Measurements from ENCODE around the gene CALR. TPM values are rescaled to one million over a fixed set of nuclear protein-coding genes. Genes with fewer than 3 reads are reported as not detected.

The CALR gene
- total RNA-seq, 3 donors from 2014 or later (not counting 1 experiment from before 2014, with no cell fraction given): 588 to 813 (median 763) TPM

DNA sequence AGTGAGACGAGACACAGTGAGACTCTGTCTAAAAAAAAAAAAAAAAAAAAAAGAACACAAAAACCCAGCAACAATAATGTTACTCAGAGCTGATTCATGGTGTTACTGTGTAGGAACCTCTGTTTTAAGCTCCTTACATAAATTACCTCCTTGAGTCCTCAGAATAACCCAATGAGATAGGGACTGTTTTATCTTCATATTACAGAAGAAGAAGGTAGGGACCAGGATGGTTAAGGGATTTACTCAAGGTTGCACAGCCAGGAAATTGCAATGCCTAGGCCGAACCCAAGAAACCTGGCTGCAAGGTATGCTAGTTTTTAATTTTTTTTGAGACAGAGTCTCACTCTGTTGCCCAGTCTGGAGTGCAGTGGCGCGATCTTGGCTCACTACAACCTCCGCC, 29.5 kb downstream of the CALR start:
- Histone ChIP-seq H3K27ac (ENCODE audit: low read length) (no peak overlapping the region), H3K4me3 (ENCODE audit: low read length) (no peak overlapping the region), H3K27me3 (ENCODE audit: control insufficient read depth, insufficient read depth, low read length) (no peaks in the 10 kb centered on the region), H3K4me1 (ENCODE audit: control insufficient read depth, insufficient read depth, low read length) (peaks cover 11% of the 10 kb centered on the region), H3K9me3 (ENCODE audit: control insufficient read depth, insufficient read depth, low read length) (no peaks in the 10 kb centered on the region), H3K36me3 (ENCODE audit: control insufficient read depth, insufficient read depth, low read length) (no peaks in the 10 kb centered on the region)
- ATAC-seq (no peak), DNase-seq (no peak)
- Mint-ChIP-seq H3K36me3 (no peaks in the 10 kb centered on the region), H3K4me1 (peaks cover 5 to 12% of the 10 kb centered on the region in 2 donors), H3K9me3 (no peaks in the 10 kb centered on the region), H3K27ac (no peak overlapping the region), H3K27me3 (ENCODE audit: low read depth in 2 of 2) (no peaks in the 10 kb centered on the region), H3K4me3 (no peak overlapping the region)
- intact Hi-C loops (cut with micrococcal nuclease): no loop called here
- TF ChIP-seq, protein P1, sequence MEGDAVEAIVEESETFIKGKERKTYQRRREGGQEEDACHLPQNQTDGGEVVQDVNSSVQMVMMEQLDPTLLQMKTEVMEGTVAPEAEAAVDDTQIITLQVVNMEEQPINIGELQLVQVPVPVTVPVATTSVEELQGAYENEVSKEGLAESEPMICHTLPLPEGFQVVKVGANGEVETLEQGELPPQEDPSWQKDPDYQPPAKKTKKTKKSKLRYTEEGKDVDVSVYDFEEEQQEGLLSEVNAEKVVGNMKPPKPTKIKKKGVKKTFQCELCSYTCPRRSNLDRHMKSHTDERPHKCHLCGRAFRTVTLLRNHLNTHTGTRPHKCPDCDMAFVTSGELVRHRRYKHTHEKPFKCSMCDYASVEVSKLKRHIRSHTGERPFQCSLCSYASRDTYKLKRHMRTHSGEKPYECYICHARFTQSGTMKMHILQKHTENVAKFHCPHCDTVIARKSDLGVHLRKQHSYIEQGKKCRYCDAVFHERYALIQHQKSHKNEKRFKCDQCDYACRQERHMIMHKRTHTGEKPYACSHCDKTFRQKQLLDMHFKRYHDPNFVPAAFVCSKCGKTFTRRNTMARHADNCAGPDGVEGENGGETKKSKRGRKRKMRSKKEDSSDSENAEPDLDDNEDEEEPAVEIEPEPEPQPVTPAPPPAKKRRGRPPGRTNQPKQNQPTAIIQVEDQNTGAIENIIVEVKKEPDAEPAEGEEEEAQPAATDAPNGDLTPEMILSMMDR (IDR thresholded peaks at IDR 0.05): no peak
- 95% methylated on average over 4 of the region's 5 CpGs for WGBS (ENCODE audit: insufficient coverage)

DNA sequence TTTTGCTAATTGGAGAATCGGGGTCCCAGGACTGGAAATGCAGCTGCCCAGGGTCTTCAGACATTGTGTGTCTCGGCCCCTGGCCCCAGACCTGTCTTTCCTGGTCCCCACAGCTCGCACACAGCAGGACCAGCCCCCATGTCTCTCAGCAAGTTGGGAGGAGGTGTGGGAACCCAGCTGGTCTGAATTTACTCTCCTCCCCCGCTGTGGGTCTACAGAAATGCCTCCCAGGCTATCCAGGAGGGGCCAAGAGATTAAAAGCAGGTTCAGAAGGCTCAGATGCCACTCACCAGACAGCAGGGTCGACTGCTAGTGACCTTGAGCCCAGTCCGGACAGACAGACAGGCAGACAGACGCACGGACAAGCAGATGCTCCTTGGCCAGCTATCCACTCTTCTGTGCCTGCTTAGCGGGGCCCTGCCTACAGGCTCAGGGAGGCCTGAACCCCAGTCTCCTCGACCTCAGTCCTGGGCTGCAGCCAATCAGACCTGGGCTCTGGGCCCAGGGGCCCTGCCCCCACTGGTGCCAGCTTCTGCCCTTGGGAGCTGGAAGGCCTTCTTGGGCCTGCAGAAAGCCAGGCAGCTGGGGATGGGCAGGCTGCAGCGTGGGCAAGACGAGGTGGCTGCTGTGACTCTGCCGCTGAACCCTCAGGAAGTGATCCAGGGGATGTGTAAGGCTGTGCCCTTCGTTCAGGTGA, 31.0 kb downstream of the CALR start, which contains the start of gene DAND5:
Gene DAND5 (plus strand): TSS at position 285 of the 697 bp plus-strand sequence. CDS start 85 bp downstream, at position 370.
- DNase-seq (no peak), ATAC-seq (no peak)
- Mint-ChIP-seq H3K4me1 (peaks cover 5 to 12% of the 10 kb centered on the region in 2 donors), H3K9me3 (no peaks in the 10 kb centered on the region), H3K4me3 (no peak within 1 kb of the TSS), H3K36me3 (no peaks in the 10 kb centered on the region), H3K27me3 (ENCODE audit: low read depth in 2 of 2) (no peaks in the 10 kb centered on the region), H3K27ac (no peak within 1 kb of the TSS)
- Histone ChIP-seq H3K9me3 (ENCODE audit: control insufficient read depth, insufficient read depth, low read length) (no peaks in the 10 kb centered on the region), H3K4me1 (ENCODE audit: control insufficient read depth, insufficient read depth, low read length) (peaks cover 11% of the 10 kb centered on the region), H3K27me3 (ENCODE audit: control insufficient read depth, insufficient read depth, low read length) (no peaks in the 10 kb centered on the region), H3K27ac (ENCODE audit: low read length) (no peak within 1 kb of the TSS), H3K36me3 (ENCODE audit: control insufficient read depth, insufficient read depth, low read length) (no peaks in the 10 kb centered on the region), H3K4me3 (ENCODE audit: low read length) (no peak within 1 kb of the TSS)
- TF ChIP-seq, protein P1 (IDR thresholded peaks at IDR 0.05): no peak
- intact Hi-C loops (cut with micrococcal nuclease): no loop called here
- WGBS (ENCODE audit: insufficient coverage): 71% methylated on average over 14 of the region's 14 CpGs

DNA sequence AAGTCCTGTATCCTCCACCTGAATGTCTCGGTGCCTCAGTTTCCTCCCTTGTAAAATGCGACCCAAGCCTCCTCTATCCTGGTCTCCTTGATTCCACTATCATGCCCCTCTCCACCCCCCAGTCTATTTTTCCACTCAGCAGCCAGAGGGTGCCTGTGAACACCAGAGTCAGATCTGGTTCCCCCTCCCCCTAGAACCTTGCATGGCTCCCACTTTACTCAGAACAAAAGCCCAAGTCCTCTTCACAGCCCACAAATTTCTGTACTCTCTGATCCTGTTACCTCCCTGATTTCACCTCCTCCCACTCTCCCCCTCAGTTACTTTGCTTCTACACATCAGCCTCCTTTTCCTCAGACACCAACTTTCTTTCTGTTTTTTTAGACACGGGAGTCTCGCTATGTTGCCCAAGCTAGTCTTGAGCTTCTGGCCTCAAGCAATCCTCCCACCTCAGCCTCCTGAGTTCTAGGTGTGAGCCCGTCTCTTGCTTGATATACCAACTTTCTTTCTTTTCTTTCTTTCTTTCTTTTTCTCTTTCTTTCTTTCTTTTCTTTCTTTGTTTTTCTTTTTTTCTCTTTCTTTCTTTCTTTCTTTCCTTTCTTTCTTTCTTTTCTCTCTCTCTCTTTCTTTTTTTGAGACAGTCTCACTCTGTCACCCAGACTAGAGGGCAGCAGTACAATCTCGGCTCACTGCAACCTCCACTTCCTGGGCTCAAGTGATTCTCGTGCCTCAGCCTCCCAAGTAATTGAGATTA, 31.8 kb downstream of the CALR start:
- H3K4me3 ChIP-seq (ENCODE audit: low read length): no peak overlapping the region
- Mint-ChIP-seq H3K4me3 (no peak overlapping the region), H3K4me1 (peaks cover under 1 to 6% of the 10 kb centered on the region in 2 donors), H3K27ac (no peak overlapping the region), H3K36me3 (no peaks in the 10 kb centered on the region), H3K27me3 (ENCODE audit: low read depth in 2 of 2) (no peaks in the 10 kb centered on the region), H3K9me3 (no peaks in the 10 kb centered on the region)
- H3K27me3 ChIP-seq (ENCODE audit: control insufficient read depth, insufficient read depth, low read length): no peaks in the 10 kb centered on the region
- 91% methylated on average over 7 of the region's 7 CpGs for WGBS (ENCODE audit: insufficient coverage)
- no peak overlapping the region for H3K27ac ChIP-seq (ENCODE audit: low read length)
- no peaks in the 10 kb centered on the region for H3K36me3 ChIP-seq (ENCODE audit: control insufficient read depth, insufficient read depth, low read length)
- DNase-seq: no peak
- intact Hi-C loops (cut with micrococcal nuclease): no loop called here
- TF ChIP-seq, protein P1 (IDR thresholded peaks at IDR 0.05): no peak
- H3K9me3 ChIP-seq (ENCODE audit: control insufficient read depth, insufficient read depth, low read length): no peaks in the 10 kb centered on the region
- no peak for ATAC-seq
- peaks cover 5% of the 10 kb centered on the region for H3K4me1 ChIP-seq (ENCODE audit: control insufficient read depth, insufficient read depth, low read length)
